ENCODE measurements around the gene TES. TPM values are rescaled to one million over a fixed set of nuclear protein-coding genes. Genes with fewer than 3 reads are reported as not detected.
A peak's percentile ranks its signal among the peaks of the same experiment; 100 is the strongest.

TES gene
- total RNA-seq, 2 donors from 2014 or later: 69.1 to 124 TPM

GRCh38 chr7:116200963-116201362 is 9.4 kb upstream of the TES start:
- H3K27me3 Mint-ChIP-seq: peaks cover 3 to 8% of the 10 kb centered on the region in 2 donors
- H3K4me3 Mint-ChIP-seq: no peak overlapping the region
- no peaks in the 10 kb centered on the region for H3K36me3 Mint-ChIP-seq
- DNase-seq (ENCODE audit: low spot score) (no peak), ATAC-seq (no peak)
- H3K27ac Mint-ChIP-seq: no peak overlapping the region
- H3K9me3 Mint-ChIP-seq: no peaks in the 10 kb centered on the region
- H3K4me1 Mint-ChIP-seq (ENCODE audit: low read depth in 2 of 2): no peaks in the 10 kb centered on the region

- peaks cover 0 to 8% of the 10 kb centered on the region in 2 donors for H3K27me3 Mint-ChIP-seq
Measured at GRCh38 chr7:116206141-116206540, 4.2 kb upstream of the TES start.

GRCh38 chr7:116208919-116209318 is 1.4 kb upstream of the TES start:
- H3K27me3 Mint-ChIP-seq: no peaks in the 10 kb centered on the region
- H3K4me3 Mint-ChIP-seq: no peak overlapping the region
- H3K4me1 Mint-ChIP-seq (ENCODE audit: low read depth in 2 of 2): peaks cover 26 to 31% of the 10 kb centered on the region in 2 donors
- H3K9me3 Mint-ChIP-seq: no peaks in the 10 kb centered on the region
- no peak overlapping the region for H3K27ac Mint-ChIP-seq
- H3K36me3 Mint-ChIP-seq: no peaks in the 10 kb centered on the region
- no peak for ATAC-seq
- DNase-seq (ENCODE audit: low spot score): no peak

More at GRCh38 chr7:116206141-116206540, 4.2 kb upstream of the TES start:
- no peak for DNase-seq (ENCODE audit: low spot score)
- Mint-ChIP-seq H3K36me3 (no peaks in the 10 kb centered on the region), H3K27ac (no peak overlapping the region), H3K4me1 (ENCODE audit: low read depth in 2 of 2) (peaks cover 6 to 7% of the 10 kb centered on the region in 2 donors), H3K4me3 (no peak overlapping the region), H3K9me3 (no peaks in the 10 kb centered on the region)
- ATAC-seq: no peak

DNA sequence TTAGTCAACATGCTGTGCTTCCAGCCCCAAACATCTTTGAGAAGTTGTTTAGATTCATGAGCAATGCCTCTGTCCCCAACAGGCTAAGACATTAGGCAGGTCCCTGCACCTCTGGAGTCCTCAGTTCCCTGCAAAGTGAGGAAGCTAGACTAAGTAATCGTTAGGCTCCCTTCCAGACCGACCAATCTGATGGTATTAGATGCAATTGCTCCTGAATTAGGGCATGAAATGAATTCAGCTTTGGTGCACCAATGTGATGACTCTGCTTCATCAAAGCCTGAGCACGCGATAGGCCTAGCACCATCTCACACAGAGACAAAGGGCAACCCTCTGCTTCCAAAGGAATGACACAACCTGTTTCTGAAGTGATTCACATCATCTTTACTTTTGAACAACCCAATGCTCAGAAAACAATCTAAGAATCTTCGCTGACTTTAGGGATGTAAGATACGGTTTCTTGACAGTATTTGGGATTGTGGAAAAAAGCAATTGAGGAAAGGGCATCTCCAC is 723 bp upstream of the TES start:
- no peaks in the 10 kb centered on the region for H3K27me3 Mint-ChIP-seq
- H3K27ac Mint-ChIP-seq: peak overlapping the region; percentile 97 to 99
- no peaks in the 10 kb centered on the region for H3K9me3 Mint-ChIP-seq
- no peak for ATAC-seq
- H3K4me3 Mint-ChIP-seq: peak overlapping the region; percentile 92
- H3K36me3 Mint-ChIP-seq: peaks cover under 1% of the 10 kb centered on the region
- no peak for DNase-seq (ENCODE audit: low spot score)
- H3K4me1 Mint-ChIP-seq (ENCODE audit: low read depth in 2 of 2): peaks cover 33 to 38% of the 10 kb centered on the region in 2 donors

GRCh38 chr7:116211006-116211912 is 920 bp downstream of the TES start:
- Mint-ChIP-seq H3K4me3 (peak overlapping the region; percentile 92), H3K36me3 (peaks cover 5% of the 10 kb centered on the region), H3K27ac (peak overlapping the region; percentile 97 to 99)

DNA sequence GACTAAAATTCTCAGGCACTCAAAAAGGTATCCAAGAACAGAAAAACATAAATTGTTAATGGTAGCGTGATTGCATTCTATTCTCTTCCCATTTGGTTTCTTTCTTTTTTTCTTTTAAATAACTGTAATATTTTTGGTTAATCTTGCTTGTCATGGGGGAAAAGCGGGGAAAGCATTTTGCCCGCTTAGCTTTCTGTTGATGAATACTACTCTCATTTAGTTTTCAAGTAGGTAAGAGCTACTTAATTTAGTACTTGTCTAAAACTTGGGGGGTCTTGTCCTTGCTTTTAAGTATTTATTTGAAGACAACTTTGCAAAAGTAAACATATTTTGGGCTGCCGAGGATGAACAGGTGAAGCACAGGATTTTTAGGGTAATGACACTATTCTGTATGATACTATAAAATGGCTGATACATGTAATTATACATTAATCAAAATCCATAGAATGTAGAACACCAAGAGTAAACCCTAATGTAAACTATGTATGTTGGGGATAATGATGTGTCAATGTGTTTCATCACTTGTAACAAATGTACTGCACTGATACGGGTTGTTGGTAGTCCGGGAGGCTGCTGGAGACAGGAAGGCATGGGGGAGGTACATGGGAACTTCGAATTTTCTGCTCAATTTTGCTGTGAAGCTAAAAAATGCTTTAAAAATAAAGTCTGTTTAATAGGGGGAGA is 1.7 kb downstream of the TES start:
- H3K4me1 Mint-ChIP-seq (ENCODE audit: low read depth in 2 of 2): peaks cover 50 to 59% of the 10 kb centered on the region in 2 donors
- no peak for ATAC-seq
- peaks cover 2% of the 10 kb centered on the region for H3K9me3 Mint-ChIP-seq
- DNase-seq (ENCODE audit: low spot score): no peak
- peaks cover 5% of the 10 kb centered on the region for H3K36me3 Mint-ChIP-seq
- peak overlapping the region; percentile 97 to 99 for H3K27ac Mint-ChIP-seq
- no peaks in the 10 kb centered on the region for H3K27me3 Mint-ChIP-seq
- peak overlapping the region; percentile 92 for H3K4me3 Mint-ChIP-seq

More at GRCh38 chr7:116211006-116211912, 920 bp downstream of the TES start:
- peaks cover 48 to 54% of the 10 kb centered on the region in 2 donors for H3K4me1 Mint-ChIP-seq (ENCODE audit: low read depth in 2 of 2)
- peaks cover 2% of the 10 kb centered on the region for H3K9me3 Mint-ChIP-seq
- ATAC-seq (peak; percentile 89 to 90), DNase-seq (ENCODE audit: low spot score) (peak; percentile 88)
- H3K27me3 Mint-ChIP-seq: no peaks in the 10 kb centered on the region

GRCh38 chr7:116212869-116213268 is 2.5 kb downstream of the TES start:
- Mint-ChIP-seq H3K9me3 (peaks cover 2% of the 10 kb centered on the region), H3K27me3 (no peaks in the 10 kb centered on the region), H3K4me1 (ENCODE audit: low read depth in 2 of 2) (peaks cover 55 to 64% of the 10 kb centered on the region in 2 donors), H3K27ac (peak overlapping the region; percentile 97 to 99), H3K36me3 (peaks cover 5% of the 10 kb centered on the region), H3K4me3 (peak overlapping the region; percentile 92)
- ATAC-seq (no peak), DNase-seq (ENCODE audit: low spot score) (no peak)

DNA sequence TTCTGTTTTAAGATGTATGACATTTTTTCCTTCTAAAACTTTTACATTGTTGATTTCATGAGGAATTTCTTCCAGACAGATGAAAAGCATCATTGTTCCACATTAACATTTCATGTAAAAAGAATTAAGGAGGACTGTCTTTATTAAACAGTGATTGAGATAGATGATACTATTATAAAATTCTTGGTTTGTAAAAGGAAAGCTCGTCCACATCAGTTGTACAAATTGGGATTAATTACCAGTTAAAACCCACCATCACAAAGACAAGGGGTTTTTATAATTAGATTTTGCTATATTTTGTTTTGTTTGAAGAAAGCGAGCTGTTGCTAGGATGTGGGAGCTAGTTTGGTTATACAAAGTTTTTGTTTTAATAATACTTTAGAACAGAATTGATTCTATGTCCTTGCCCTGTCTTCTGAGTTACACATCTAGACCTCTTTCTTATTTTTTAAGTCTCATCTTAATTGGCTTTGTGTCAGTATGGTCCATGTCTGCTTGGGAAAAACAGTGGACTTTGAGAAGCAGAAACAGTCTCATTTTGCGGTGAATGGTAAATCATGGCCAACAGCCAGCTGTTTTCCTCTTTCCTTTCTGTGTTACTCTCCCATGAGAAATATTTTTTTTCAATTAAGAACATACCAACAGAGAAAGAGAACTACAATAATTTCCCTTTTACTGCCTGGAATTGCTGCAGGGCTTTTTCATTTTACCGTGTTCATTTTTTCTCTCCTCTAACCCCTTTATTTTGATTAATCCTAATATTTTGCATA is 3.2 kb downstream of the TES start:
- H3K27ac Mint-ChIP-seq: peak overlapping the region; percentile 97 to 99
- ATAC-seq (no peak), DNase-seq (ENCODE audit: low spot score) (no peak)
- no peaks in the 10 kb centered on the region for H3K27me3 Mint-ChIP-seq
- peak overlapping the region; percentile 92 for H3K4me3 Mint-ChIP-seq
- H3K9me3 Mint-ChIP-seq: peaks cover 2% of the 10 kb centered on the region
- H3K4me1 Mint-ChIP-seq (ENCODE audit: low read depth in 2 of 2): peaks cover 62 to 71% of the 10 kb centered on the region in 2 donors
- H3K36me3 Mint-ChIP-seq: peaks cover 5% of the 10 kb centered on the region

DNA sequence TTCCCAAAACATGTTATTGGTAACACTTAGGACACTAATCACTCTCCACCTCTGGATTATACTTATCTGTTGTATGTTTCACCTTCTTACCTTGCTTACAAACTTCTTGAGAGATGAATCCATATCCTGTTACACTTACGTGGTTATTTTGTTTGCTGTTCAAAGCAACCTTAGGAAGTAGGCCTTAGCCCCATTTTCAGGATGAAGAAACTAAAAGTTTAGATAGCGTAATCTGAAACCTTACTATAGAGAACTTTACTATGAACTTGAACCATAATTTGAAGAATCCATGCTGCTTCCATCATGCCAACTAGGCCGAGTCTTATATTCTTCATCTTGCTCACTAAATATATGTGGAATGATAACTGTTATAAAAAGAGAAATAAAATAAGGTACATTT is 4.6 kb downstream of the TES start:
- Mint-ChIP-seq H3K9me3 (peaks cover 2% of the 10 kb centered on the region), H3K27ac (peak overlapping the region; percentile 63 to 99), H3K27me3 (no peaks in the 10 kb centered on the region), H3K4me3 (peak overlapping the region; percentile 63), H3K4me1 (ENCODE audit: low read depth in 2 of 2) (peaks cover 70 to 80% of the 10 kb centered on the region in 2 donors), H3K36me3 (peaks cover 5% of the 10 kb centered on the region)
- ATAC-seq: no peak
- no peak for DNase-seq (ENCODE audit: low spot score)

GRCh38 chr7:116215551-116215950 is 5.2 kb downstream of the TES start:
- peak overlapping the region; percentile 63 to 99 for H3K27ac Mint-ChIP-seq

GRCh38 chr7:116216956-116217571 is 6.7 kb downstream of the TES start:
- Mint-ChIP-seq H3K27ac (peak overlapping the region; percentile 82 to 99), H3K9me3 (peaks cover 2% of the 10 kb centered on the region), H3K27me3 (no peaks in the 10 kb centered on the region), H3K4me1 (ENCODE audit: low read depth in 2 of 2) (peaks cover 72 to 82% of the 10 kb centered on the region in 2 donors), H3K36me3 (peaks cover 5% of the 10 kb centered on the region), H3K4me3 (peak overlapping the region; percentile 76)
- ATAC-seq: no peak
- DNase-seq (ENCODE audit: low spot score): no peak

More at GRCh38 chr7:116215551-116215950, 5.2 kb downstream of the TES start:
- ATAC-seq (no peak), DNase-seq (ENCODE audit: low spot score) (no peak)
- peaks cover 2% of the 10 kb centered on the region for H3K9me3 Mint-ChIP-seq
- peaks cover 5% of the 10 kb centered on the region for H3K36me3 Mint-ChIP-seq
- peaks cover 71 to 80% of the 10 kb centered on the region in 2 donors for H3K4me1 Mint-ChIP-seq (ENCODE audit: low read depth in 2 of 2)
- H3K27me3 Mint-ChIP-seq: no peaks in the 10 kb centered on the region
- H3K4me3 Mint-ChIP-seq: peak overlapping the region; percentile 63

GRCh38 chr7:116218051-116218645 is 7.8 kb downstream of the TES start:
- peak overlapping the region; percentile 67 for H3K4me3 Mint-ChIP-seq
- DNase-seq (ENCODE audit: low spot score) (no peak), ATAC-seq (peak; percentile 63)
- H3K9me3 Mint-ChIP-seq: peaks cover 2% of the 10 kb centered on the region
- H3K27me3 Mint-ChIP-seq: no peaks in the 10 kb centered on the region
- H3K27ac Mint-ChIP-seq: peak overlapping the region; percentile 82 to 89
- peaks cover 5% of the 10 kb centered on the region for H3K36me3 Mint-ChIP-seq
- H3K4me1 Mint-ChIP-seq (ENCODE audit: low read depth in 2 of 2): peaks cover 71 to 79% of the 10 kb centered on the region in 2 donors

Measured in natural killer cell treated with Interleukin-12 subunit alpha and Interleukin-12 subunit beta and Interleukin-15 and Interleukin-18, amount 100 ng/mL, for 72 hours (primary cell).